H4 (cell line): ENCODE results near the gene UBL4A. TPM values are rescaled to one million over a fixed set of nuclear protein-coding genes. Genes with fewer than 3 reads are reported as not detected.

Source experiments
- DNase-seq: peaks from one replicate; pipeline ENCODE4 v3.0.0-alpha.2; 2015; ENCODE audit warnings: low spot score
- total RNA-seq: library from RNA; depleted of rRNA; stranded (reverse); fragments of >200 nt; shearing (Covaris generic); gene quantifications from 2 replicates; pipeline ENCODE4 v1.2.3, GENCODE V29; 2014

The UBL4A gene
- total RNA-seq, 1 experiment from 2014 or later, result 55.5 TPM

GRCh38 chrX:154463611-154464220 is 22.7 kb downstream of the UBL4A start:
- no peak for DNase-seq

- no peak for DNase-seq
Measured at GRCh38 chrX:154462396-154462795, 24.0 kb downstream of the UBL4A start.

DNA sequence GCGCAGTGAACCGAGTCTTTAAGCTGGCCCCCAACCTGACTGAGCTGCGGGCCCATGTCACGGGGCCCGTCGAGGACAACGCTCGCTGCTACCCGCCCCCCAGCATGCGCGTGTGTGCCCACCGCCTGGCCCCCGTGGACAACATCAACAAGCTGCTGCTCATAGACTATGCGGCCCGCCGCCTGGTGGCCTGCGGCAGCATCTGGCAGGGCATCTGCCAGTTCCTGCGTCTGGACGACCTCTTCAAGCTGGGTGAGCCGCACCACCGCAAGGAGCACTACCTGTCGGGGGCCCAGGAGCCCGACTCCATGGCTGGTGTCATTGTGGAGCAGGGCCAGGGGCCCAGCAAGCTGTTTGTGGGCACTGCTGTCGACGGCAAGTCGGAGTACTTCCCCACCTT is 26.1 kb downstream of the UBL4A start:
- DNase-seq, result no peak

GRCh38 chrX:154459832-154460231 is 26.6 kb downstream of the UBL4A start:
- DNase-seq, result no peak

GRCh38 chrX:154458954-154459778 is 27.2 kb downstream of the UBL4A start:
- DNase-seq, result peak; percentile 40

- no peak for DNase-seq
Measured at GRCh38 chrX:154458116-154458953, 28.1 kb downstream of the UBL4A start, which contains the start of gene PLXNA3. TSS of gene PLXNA3 (plus strand) at chrX:154458281. CDS start at chrX:154460184, 1,903 bp downstream.

- DNase-seq, result no peak
Measured at GRCh38 chrX:154457491-154458115, 28.8 kb downstream of the UBL4A start.

GRCh38 chrX:154452823-154453222 is 33.6 kb downstream of the UBL4A start:
- no peak for DNase-seq

DNA sequence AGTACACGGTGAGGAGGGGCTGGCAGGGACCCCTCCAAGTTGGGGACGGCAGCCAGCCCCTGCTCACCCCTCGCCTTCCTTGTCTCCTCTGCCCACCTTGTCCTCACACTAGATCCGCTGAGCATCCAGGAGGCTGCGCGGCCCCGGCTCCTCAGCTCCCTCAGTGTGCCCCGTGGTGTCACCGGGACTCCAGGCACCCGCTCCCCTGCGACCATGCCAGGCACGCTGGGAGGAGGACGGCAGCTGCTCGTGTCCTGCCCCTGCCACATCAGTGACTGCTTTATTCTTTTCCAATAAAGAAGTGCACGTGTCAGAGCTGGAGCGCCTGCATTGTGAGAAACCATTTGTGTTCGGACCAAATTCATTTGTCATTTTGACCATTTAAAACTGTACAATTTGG is 36.1 kb downstream of the UBL4A start:
- DNase-seq, result no peak

DNA sequence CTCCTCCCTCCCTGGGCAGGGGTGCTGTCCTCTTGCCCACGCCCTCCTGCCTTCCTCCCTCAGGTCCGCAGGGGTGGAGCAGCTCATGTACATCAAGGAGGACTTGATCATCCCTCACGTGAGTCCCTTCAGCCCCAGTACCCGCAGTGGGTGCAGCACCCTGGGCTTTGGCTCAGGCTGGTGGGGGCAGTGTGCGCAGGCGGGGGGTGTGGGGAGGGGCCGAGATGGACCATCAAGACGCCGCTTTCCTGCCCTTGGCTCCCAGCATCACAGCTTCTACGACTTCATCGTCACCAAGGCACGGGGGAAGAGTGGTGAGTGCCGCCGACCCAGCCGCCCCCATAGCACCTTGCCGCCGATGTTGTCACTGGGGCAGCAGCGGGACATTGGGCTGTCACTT is 36.8 kb downstream of the UBL4A start:
- no peak for DNase-seq

DNA sequence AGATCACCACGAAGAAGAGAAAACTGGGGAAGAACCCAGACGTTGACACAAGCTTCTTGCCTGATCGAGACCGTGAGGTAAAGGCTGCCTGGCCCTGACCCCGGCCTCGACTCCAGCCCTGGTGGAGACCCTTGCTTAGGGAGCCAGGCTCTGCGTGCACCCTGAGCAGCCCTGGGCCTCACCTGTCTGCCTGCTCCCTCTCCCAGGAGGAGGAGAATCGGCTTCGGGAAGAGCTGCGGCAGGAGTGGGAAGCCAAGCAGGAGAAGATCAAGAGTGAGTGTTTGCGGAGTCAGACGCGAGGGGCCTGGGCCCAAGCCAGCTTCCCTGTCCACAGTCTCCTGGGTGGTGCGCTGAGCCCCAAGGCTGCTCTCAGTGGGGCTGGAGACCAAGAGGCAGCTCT is 37.9 kb downstream of the UBL4A start:
- no peak for DNase-seq

DNA sequence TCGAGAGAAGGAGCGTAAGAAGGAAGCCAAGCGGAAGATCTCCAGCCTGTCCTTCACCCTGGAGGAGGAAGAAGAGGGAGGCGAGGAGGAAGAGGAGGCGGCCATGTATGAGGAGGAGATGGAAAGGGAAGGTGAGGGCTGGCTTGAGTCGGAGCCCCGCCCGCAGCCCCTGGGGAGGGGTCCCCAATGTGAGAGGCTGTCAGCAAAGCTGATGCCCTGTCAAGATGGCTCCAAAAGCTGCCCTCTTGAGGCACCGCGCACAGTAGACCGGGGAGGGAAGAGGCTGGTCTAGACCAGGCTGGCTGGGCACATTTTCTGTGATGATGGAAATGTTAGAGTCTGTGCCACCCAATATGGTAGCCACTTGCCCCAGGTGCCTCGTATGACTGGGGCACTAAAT is 40.0 kb downstream of the UBL4A start:
- no peak for DNase-seq

- DNase-seq, result no peak
Measured at GRCh38 chrX:154445776-154446175, 40.6 kb downstream of the UBL4A start.

DNA sequence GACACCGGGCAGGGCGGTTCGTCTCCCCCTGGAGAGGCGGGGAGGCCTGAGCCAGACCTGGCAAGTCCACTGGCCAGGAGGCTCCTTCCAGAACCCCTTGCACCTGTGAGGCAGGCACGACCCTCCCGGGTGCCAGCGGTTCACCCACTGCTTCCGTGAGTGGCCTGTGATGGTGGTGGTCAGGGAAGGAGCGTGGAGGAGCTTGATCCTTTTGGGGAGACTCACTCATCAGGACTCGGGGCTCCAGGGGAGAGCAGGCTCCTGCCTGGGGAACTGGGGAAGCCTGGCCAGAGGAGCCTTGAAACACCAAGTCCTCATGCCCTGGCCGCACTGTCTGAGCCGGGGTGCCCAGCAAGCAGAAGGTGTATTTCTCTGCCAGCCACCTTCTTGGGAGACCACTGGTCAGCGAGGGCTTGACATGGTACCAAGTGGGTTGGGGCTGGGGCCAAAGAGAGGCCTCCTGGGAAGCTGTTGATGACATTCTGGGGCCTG is 41.6 kb downstream of the UBL4A start:
- DNase-seq, result no peak

- DNase-seq, result peak; percentile 52
Measured at GRCh38 chrX:154443992-154444754, 42.2 kb downstream of the UBL4A start, which contains the start of gene FAM50A. TSS of gene FAM50A (plus strand) at chrX:154444141. CDS start at chrX:154444236, 95 bp downstream.

GRCh38 chrX:154443479-154443910 is 42.9 kb downstream of the UBL4A start:
- no peak for DNase-seq

DNA sequence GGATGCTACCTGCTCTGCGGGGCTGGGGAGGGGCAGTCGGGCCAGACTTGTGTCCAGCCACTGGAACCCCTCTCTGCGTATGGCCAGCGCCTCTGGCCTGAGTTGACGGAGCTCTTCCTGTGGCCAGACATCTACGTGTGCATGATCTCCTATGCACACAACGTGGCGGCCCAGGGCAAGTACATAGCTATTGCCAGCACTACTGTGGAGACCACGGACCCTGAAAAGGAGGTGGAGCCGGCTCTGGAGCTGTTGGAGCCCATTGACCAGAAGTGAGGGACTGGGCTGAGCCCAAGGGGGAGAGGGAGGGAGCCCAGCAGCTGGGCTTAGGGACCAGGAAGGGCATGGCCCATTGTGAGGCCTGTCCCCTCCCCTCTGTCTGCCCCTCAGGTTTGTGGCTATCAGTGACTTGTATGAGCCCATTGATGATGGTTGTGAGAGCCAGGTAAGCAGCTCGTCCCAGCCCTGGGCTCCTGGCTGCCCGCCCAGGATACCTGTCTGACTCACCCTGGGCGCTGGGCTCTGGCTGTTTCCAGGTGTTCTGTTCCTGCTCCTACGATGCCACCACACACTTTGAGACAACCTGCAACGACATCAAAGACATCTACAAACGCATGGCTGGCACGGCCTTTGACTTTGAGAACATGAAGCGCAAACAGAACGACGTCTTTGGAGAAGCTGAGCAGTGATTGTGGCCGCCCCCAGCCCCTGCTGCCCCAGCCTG is 44.3 kb downstream of the UBL4A start:
- no peak for DNase-seq

DNA sequence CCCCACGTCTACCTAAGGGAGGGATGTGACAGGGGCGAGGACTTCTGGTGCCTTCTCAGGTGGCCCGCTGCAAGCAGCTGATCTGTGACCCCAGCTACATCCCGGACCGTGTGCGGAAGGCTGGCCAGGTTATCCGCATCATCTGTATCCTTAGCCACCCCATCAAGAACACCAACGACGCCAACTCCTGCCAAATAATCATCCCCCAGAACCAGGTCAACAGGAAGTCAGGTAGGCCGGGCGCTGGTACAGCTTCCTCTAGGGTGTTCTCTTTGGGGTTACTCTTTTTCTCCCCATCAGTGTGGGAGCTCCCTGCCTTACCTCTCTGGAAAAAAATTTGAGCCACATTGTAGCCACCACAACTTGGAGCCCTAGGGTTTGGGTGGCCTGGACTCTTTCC is 44.9 kb downstream of the UBL4A start:
- DNase-seq, result no peak

- no peak for DNase-seq
Measured at GRCh38 chrX:154440623-154441357, 45.6 kb downstream of the UBL4A start.
